ENCODE results near the gene PEX7.
A peak's percentile ranks its signal among the peaks of the same experiment; 100 is the strongest.
"Not testable (repeated sequence)": the region's sequence is repeated elsewhere in the genome, so short reads cannot be mapped to it uniquely, and the experiment has no call there.

Gene PEX7

GRCh38 chr6:136784271-136784664 is 38.1 kb upstream of the PEX7 start:
- Mint-ChIP-seq H3K27ac (peak overlapping the region; percentile 85), H3K36me3 (ENCODE audit: low read depth) (peaks cover 38% of the 10 kb centered on the region), H3K4me1 (ENCODE audit: low read depth) (peaks cover 66% of the 10 kb centered on the region), H3K9me3 (no peaks in the 10 kb centered on the region), H3K27me3 (no peaks in the 10 kb centered on the region), H3K4me3 (peak overlapping the region; percentile 85)
- intact Hi-C loops (cut with micrococcal nuclease) = no loop called here

GRCh38 chr6:136784910-136785746 is 37.3 kb upstream of the PEX7 start:
- intact Hi-C loops (cut with micrococcal nuclease) = loop anchor here (5.0 kb wide), 2 partner anchors 33 to 68 kb away; no protein-coding TSS in a partner anchor
- Mint-ChIP-seq H3K4me1 (ENCODE audit: low read depth) (peaks cover 74% of the 10 kb centered on the region), H3K27me3 (no peaks in the 10 kb centered on the region), H3K9me3 (no peaks in the 10 kb centered on the region), H3K27ac (peak overlapping the region; percentile 85), H3K36me3 (ENCODE audit: low read depth) (peaks cover 38% of the 10 kb centered on the region), H3K4me3 (peak overlapping the region; percentile 85)

- H3K9me3 Mint-ChIP-seq = no peaks in the 10 kb centered on the region
- peaks cover 45% of the 10 kb centered on the region for H3K36me3 Mint-ChIP-seq (ENCODE audit: low read depth)
- peak overlapping the region; percentile 30 for H3K27ac Mint-ChIP-seq
- H3K27me3 Mint-ChIP-seq = no peaks in the 10 kb centered on the region
- H3K4me1 Mint-ChIP-seq (ENCODE audit: low read depth) = peaks cover 74% of the 10 kb centered on the region
- H3K4me3 Mint-ChIP-seq = no peak overlapping the region
- intact Hi-C loops (cut with micrococcal nuclease) = loop anchor here (5.0 kb wide), 2 partner anchors 34 to 69 kb away; no protein-coding TSS in a partner anchor
Measured at GRCh38 chr6:136786658-136787057, 35.7 kb upstream of the PEX7 start.

- H3K9me3 Mint-ChIP-seq = no peaks in the 10 kb centered on the region
- intact Hi-C loops (cut with micrococcal nuclease) = loop anchor here (5.0 kb wide), 2 partner anchors 35 to 70 kb away; no protein-coding TSS in a partner anchor
- no peak overlapping the region for H3K4me3 Mint-ChIP-seq
- H3K27me3 Mint-ChIP-seq = no peaks in the 10 kb centered on the region
- peaks cover 67% of the 10 kb centered on the region for H3K4me1 Mint-ChIP-seq (ENCODE audit: low read depth)
- peak overlapping the region; percentile 50 for H3K27ac Mint-ChIP-seq
- peaks cover 54% of the 10 kb centered on the region for H3K36me3 Mint-ChIP-seq (ENCODE audit: low read depth)
Measured at GRCh38 chr6:136787726-136788068, 34.7 kb upstream of the PEX7 start.

GRCh38 chr6:136788069-136788902 is 34.1 kb upstream of the PEX7 start:
- intact Hi-C loops (cut with micrococcal nuclease) = loop anchor here (5.0 kb wide), 2 partner anchors 36 to 71 kb away; no protein-coding TSS in a partner anchor
- peaks cover 56% of the 10 kb centered on the region for H3K36me3 Mint-ChIP-seq (ENCODE audit: low read depth)
- no peaks in the 10 kb centered on the region for H3K9me3 Mint-ChIP-seq
- H3K27ac Mint-ChIP-seq = peak overlapping the region; percentile 50
- peak overlapping the region; percentile 10 for H3K4me3 Mint-ChIP-seq
- peaks cover 67% of the 10 kb centered on the region for H3K4me1 Mint-ChIP-seq (ENCODE audit: low read depth)
- no peaks in the 10 kb centered on the region for H3K27me3 Mint-ChIP-seq

- H3K36me3 Mint-ChIP-seq (ENCODE audit: low read depth) = peaks cover 45% of the 10 kb centered on the region
- not testable (repeated sequence) for H3K27me3 Mint-ChIP-seq, H3K9me3 Mint-ChIP-seq, H3K27ac Mint-ChIP-seq
- peaks cover 62% of the 10 kb centered on the region for H3K4me1 Mint-ChIP-seq (ENCODE audit: low read depth)
- intact Hi-C loops (cut with micrococcal nuclease) = loop anchor here (5.0 kb wide), 2 partner anchors 37 to 72 kb away; no protein-coding TSS in a partner anchor
- peak overlapping the region; percentile 99 for H3K4me3 Mint-ChIP-seq
Measured at GRCh38 chr6:136789440-136789839, 33.0 kb upstream of the PEX7 start.

- Mint-ChIP-seq H3K36me3 (ENCODE audit: low read depth) (peaks cover 34% of the 10 kb centered on the region), H3K4me3 (peak overlapping the region; percentile 99), H3K4me1 (ENCODE audit: low read depth) (peaks cover 55% of the 10 kb centered on the region), H3K27ac (peak overlapping the region; percentile 99), H3K9me3 (no peaks in the 10 kb centered on the region), H3K27me3 (no peaks in the 10 kb centered on the region)
- intact Hi-C loops (cut with micrococcal nuclease) = loop anchor here (10.0 kb wide), 1 partner anchor 206 kb away; no protein-coding TSS in a partner anchor
Measured at GRCh38 chr6:136790411-136791295, 31.7 kb upstream of the PEX7 start.

GRCh38 chr6:136791296-136792094 is 30.9 kb upstream of the PEX7 start:
- H3K4me1 Mint-ChIP-seq (ENCODE audit: low read depth) = peaks cover 55% of the 10 kb centered on the region
- peaks cover 30% of the 10 kb centered on the region for H3K36me3 Mint-ChIP-seq (ENCODE audit: low read depth)
- peak overlapping the region; percentile 99 for H3K27ac Mint-ChIP-seq
- no peaks in the 10 kb centered on the region for H3K9me3 Mint-ChIP-seq
- H3K27me3 Mint-ChIP-seq = no peaks in the 10 kb centered on the region
- peak overlapping the region; percentile 99 for H3K4me3 Mint-ChIP-seq
- intact Hi-C loops (cut with micrococcal nuclease) = loop anchor here (10.0 kb wide), 1 partner anchor 207 kb away; no protein-coding TSS in a partner anchor

GRCh38 chr6:136792095-136792409 is 30.3 kb upstream of the PEX7 start:
- H3K4me3 Mint-ChIP-seq = peak overlapping the region; percentile 99
- H3K36me3 Mint-ChIP-seq (ENCODE audit: low read depth) = peaks cover 30% of the 10 kb centered on the region
- peaks cover 56% of the 10 kb centered on the region for H3K4me1 Mint-ChIP-seq (ENCODE audit: low read depth)
- intact Hi-C loops (cut with micrococcal nuclease) = loop anchor here (10.0 kb wide), 1 partner anchor 207 kb away; no protein-coding TSS in a partner anchor
- H3K9me3 Mint-ChIP-seq = no peaks in the 10 kb centered on the region
- peak overlapping the region; percentile 99 for H3K27ac Mint-ChIP-seq
- H3K27me3 Mint-ChIP-seq = no peaks in the 10 kb centered on the region

- no peaks in the 10 kb centered on the region for H3K9me3 Mint-ChIP-seq
- peaks cover 30% of the 10 kb centered on the region for H3K36me3 Mint-ChIP-seq (ENCODE audit: low read depth)
Measured at GRCh38 chr6:136792410-136793262, 29.8 kb upstream of the PEX7 start, which contains the start of gene MAP3K5. Gene MAP3K5 (minus strand): TSS chr6:136792477. CDS start chr6:136792157, 320 bp downstream.

GRCh38 chr6:136793363-136793762 is 29.0 kb upstream of the PEX7 start:
- Mint-ChIP-seq H3K27me3 (no peaks in the 10 kb centered on the region), H3K4me3 (peak overlapping the region; percentile 99), H3K36me3 (ENCODE audit: low read depth) (peaks cover 25% of the 10 kb centered on the region), H3K9me3 (no peaks in the 10 kb centered on the region), H3K27ac (peak overlapping the region; percentile 99), H3K4me1 (ENCODE audit: low read depth) (peaks cover 43% of the 10 kb centered on the region)
- intact Hi-C loops (cut with micrococcal nuclease) = loop anchor here (1.0 to 10.0 kb wide), 2 partner anchors 149 to 209 kb away; no protein-coding TSS in a partner anchor

More at GRCh38 chr6:136792410-136793262, 29.8 kb upstream of the PEX7 start, which contains the start of gene MAP3K5:
- Mint-ChIP-seq H3K27me3 (no peaks in the 10 kb centered on the region), H3K4me3 (peak within 1 kb of the TSS; percentile 99), H3K4me1 (ENCODE audit: low read depth) (peaks cover 50% of the 10 kb centered on the region), H3K27ac (peak within 1 kb of the TSS; percentile 99)
- intact Hi-C loops (cut with micrococcal nuclease) = loop anchor here (1.0 to 10.0 kb wide), 2 partner anchors 148 to 208 kb away; no protein-coding TSS in a partner anchor
